Erythroblast (primary cell): Measurements from ENCODE around the gene RBM8A.

Source experiments
- GATA1 ChIP-seq: IDR thresholded peaks from 2 replicates; pipeline ENCODE4 v1.6.1; 2011; ENCODE audit warnings: low read depth, mild to moderate bottlenecking, control low read depth, low read length, moderate library complexity
- POLR2A ChIP-seq: IDR thresholded peaks from 2 replicates; pipeline ENCODE4 v1.6.1; 2011; ENCODE audit warnings: mild to moderate bottlenecking, low read length

- TF ChIP-seq POLR2A (no peak), GATA1 (no peak)
Observed at GRCh38 chr1:145958734-145959133, 31.4 kb upstream of the RBM8A start.
